ENCODE data around the gene SKIC8.

DNA sequence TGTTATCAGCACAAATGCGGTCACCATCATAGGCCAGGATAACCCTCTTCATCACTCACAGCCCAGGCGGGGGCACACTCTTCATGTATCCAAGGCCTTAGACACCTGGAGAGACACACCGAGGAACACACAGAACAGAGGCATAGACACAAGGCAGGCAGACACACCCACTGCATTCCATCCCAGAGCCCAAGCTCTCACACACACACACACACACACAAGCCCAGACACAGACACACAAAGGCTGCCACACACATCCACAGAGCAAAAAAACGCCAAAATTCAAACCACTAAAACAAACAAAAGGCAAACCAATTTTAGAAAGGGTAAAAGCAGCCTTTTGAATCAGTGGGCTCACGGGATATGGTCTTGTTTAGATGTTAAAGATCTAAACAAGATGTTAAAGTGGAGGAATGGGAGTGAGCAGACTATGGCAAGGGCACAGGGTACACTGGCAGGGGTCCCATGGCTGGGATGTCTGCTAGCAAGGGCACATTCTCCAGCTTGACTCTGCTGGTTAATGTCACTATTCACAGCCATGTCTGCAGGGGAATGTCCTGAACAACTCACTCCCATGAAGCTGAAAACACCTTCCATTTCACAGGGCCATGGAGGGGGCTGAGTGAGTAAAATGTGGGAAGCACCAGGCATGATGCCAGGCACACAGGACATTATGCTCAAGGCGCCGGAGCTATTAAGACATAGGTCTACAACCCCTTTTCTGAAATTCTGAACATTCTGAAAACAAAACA lies 25.9 kb upstream of the SKIC8 start:
- TF ChIP-seq CTCF (IDR thresholded peaks at IDR 0.05; ENCODE audit: low read length), result no peak
- no peak for TF ChIP-seq EZH2 (IDR thresholded peaks at IDR 0.05; ENCODE audit: borderline replicate concordance, low read length)

Data from OCI-LY1 (cell line).